GM19372 (cell line): ENCODE results near the gene COA8.
A peak's percentile ranks its signal among the peaks of the same experiment; 100 is the strongest.

Experiments used
- ATAC-seq: cut with Tn5 transposase; IDR thresholded peaks from one replicate; pipeline ENCODE4 v1.9.1; 2021; ENCODE audit warnings: mild to moderate bottlenecking, low read depth, moderate library complexity; ENCODE audit not compliant: unreplicated experiment

Gene COA8

GRCh38 chr14:103547941-103548462 is 14.8 kb upstream of the COA8 start:
- no peak for ATAC-seq

- no peak for ATAC-seq
Measured at GRCh38 chr14:103548463-103549351, 14.1 kb upstream of the COA8 start.

GRCh38 chr14:103549361-103550311 is 13.1 kb upstream of the COA8 start:
- ATAC-seq = no peak

- no peak for ATAC-seq
Measured at GRCh38 chr14:103550451-103551337, 12.1 kb upstream of the COA8 start.

- no peak for ATAC-seq
Measured at GRCh38 chr14:103551338-103551762, 11.4 kb upstream of the COA8 start.

- ATAC-seq = no peak
Measured at GRCh38 chr14:103552011-103552845, 10.5 kb upstream of the COA8 start.

GRCh38 chr14:103552846-103553210 is 9.9 kb upstream of the COA8 start:
- ATAC-seq = no peak

- ATAC-seq = no peak
Measured at GRCh38 chr14:103555559-103556337, 7.0 kb upstream of the COA8 start.

GRCh38 chr14:103556946-103557758 is 5.6 kb upstream of the COA8 start:
- ATAC-seq = no peak

GRCh38 chr14:103558071-103558882 is 4.5 kb upstream of the COA8 start:
- ATAC-seq = no peak

GRCh38 chr14:103559766-103560165 is 3.0 kb upstream of the COA8 start:
- no peak for ATAC-seq

GRCh38 chr14:103560691-103561090 is 2.1 kb upstream of the COA8 start:
- ATAC-seq = no peak

- ATAC-seq = peak; percentile 13
Measured at GRCh38 chr14:103561381-103562178, 1.2 kb upstream of the COA8 start.

GRCh38 chr14:103562179-103562428 is 656 bp upstream of the COA8 start:
- ATAC-seq = peak; percentile 34

GRCh38 chr14:103563226-103563620 is 463 bp downstream of the COA8 start:
- no peak for ATAC-seq

- ATAC-seq = no peak
Measured at GRCh38 chr14:103563844-103564505, 1.2 kb downstream of the COA8 start.
